GM12878 (cell line): ENCODE measurements around the gene IL10RA. TPM values are rescaled to one million over a fixed set of nuclear protein-coding genes. Genes with fewer than 3 reads are reported as not detected.

ENCODE experiments used
- BHLHE40 ChIP-seq, 2 experiments: fragments of 450-650 bp in 1 of 2; IDR thresholded peaks; 2 replicates each; pipeline ENCODE4 v1.6.1; 2011 to 2017; ENCODE audit warnings: low read depth in 2 of 2, borderline replicate concordance in 1 of 2, improper control_type of control experiment in 1 of 2, low read length in 1 of 2, mild to moderate bottlenecking in 1 of 2
- CHD2 ChIP-seq: IDR thresholded peaks from 2 replicates; pipeline ENCODE4 v1.6.1; 2011; ENCODE audit warnings: low read depth, low read length, improper control_type of control experiment, borderline replicate concordance
- EED ChIP-seq: sonication (generic); IDR thresholded peaks from 2 replicates; pipeline ENCODE4 v1.6.1; 2016; ENCODE audit warnings: antibody characterized with exemption, low read depth
- ETV6 ChIP-seq, 2 experiments: fragments of 450-650 bp in 1 of 2; IDR thresholded peaks in 1 of 2; conservative IDR thresholded peaks in 1 of 2; 2 replicates each; pipeline ENCODE4 v1.6.1; 2014; ENCODE audit warnings: antibody characterized with exemption in 1 of 2, borderline replicate concordance in 1 of 2, low read depth in 1 of 2, mild to moderate bottlenecking in 1 of 2, moderate library complexity in 1 of 2
- GATAD2B ChIP-seq: fragments of 450-650 bp; conservative IDR thresholded peaks from 2 replicates; pipeline ENCODE4 v1.6.1; 2017; ENCODE audit warnings: low read depth, mild to moderate bottlenecking, moderate library complexity
- JUND ChIP-seq: IDR thresholded peaks from 2 replicates; pipeline ENCODE4 v1.6.1; 2012; ENCODE audit warnings: low read depth, mild to moderate bottlenecking, low read length, improper control_type of control experiment, moderate library complexity
- MEF2B ChIP-seq: fragments of 450-650 bp; IDR thresholded peaks from 2 replicates; pipeline ENCODE4 v1.6.1; 2018; ENCODE audit warnings: mild to moderate bottlenecking, moderate library complexity; ENCODE audit not compliant: partially characterized antibody, poor library complexity, severe bottlenecking
- MTA2 ChIP-seq: fragments of 450-650 bp; IDR thresholded peaks from 2 replicates; pipeline ENCODE4 v1.6.1; 2016; ENCODE audit warnings: low read depth, mild to moderate bottlenecking, moderate library complexity
- POLR2AphosphoS2 ChIP-seq: IDR thresholded peaks from 2 replicates; pipeline ENCODE4 v1.6.1; 2011; ENCODE audit warnings: low read depth, mild to moderate bottlenecking, low read length, improper control_type of control experiment, moderate library complexity
- RELA ChIP-seq: fragments of 450-650 bp; IDR thresholded peaks from 2 replicates; pipeline ENCODE4 v1.8.0; 2014; ENCODE audit warnings: borderline replicate concordance; ENCODE audit not compliant: partially characterized antibody
- STAT3 ChIP-seq: IDR thresholded peaks from 2 replicates; pipeline ENCODE4 v1.6.1; 2011; ENCODE audit warnings: low read depth, low read length, improper control_type of control experiment
- WRNIP1 ChIP-seq: IDR thresholded peaks from 2 replicates; pipeline ENCODE4 v1.6.1; 2011; ENCODE audit warnings: low read depth, low read length, improper control_type of control experiment, borderline replicate concordance
- ZNF384 ChIP-seq: IDR thresholded peaks from 2 replicates; pipeline ENCODE4 v1.6.1; 2012; ENCODE audit warnings: low read depth, mild to moderate bottlenecking, low read length, improper control_type of control experiment, borderline replicate concordance
- polyA plus RNA-seq, 11 experiments: library from polyadenylated mRNA; depleted of rRNA in 4 of 11; unstranded in 6 of 11; stranded (reverse) in 5 of 11; fragments of >200 nt; fragmentation: Nextera tagmentation in 4 of 11; fragmentation: Illumina TruSeq in 1 of 11; extraction: Ambion mirVana in 4 of 11; extraction: Trizol in 1 of 11; gene quantifications; 1 replicate in 1 of 11; 2 replicates in 10 of 11; pipeline versions ENCODE4 v1.2.1 to v1.2.3, GENCODE V29; 2011 to 2016; ENCODE audit warnings: inconsistent platforms in 2 of 11, missing spikeins in 2 of 11, low read depth in 1 of 11
- total RNA-seq, 4 experiments: library from RNA; depleted of rRNA in 3 of 4; stranded (reverse); fragments of >200 nt in 3 of 4; fragmentation: Illumina TruSeq in 1 of 4; extraction: Trizol in 1 of 4; gene quantifications; 2 replicates each; pipeline versions ENCODE4 v1.2.1 to v1.2.3, GENCODE V29; 2013 to 2021

The IL10RA gene
- total and polyA plus RNA-seq, 10 of the 15 experiments (the other 5 are each of a cell fraction or from before 2014, with no cell fraction given) = 0.77 to 45.9 (median 9.6) TPM

- TF ChIP-seq MEF2B (peak; percentile 28), POLR2AphosphoS2 (no peak), JUND (no peak), WRNIP1 (no peak), MTA2 (peak; percentile 57; the same call in 1 of the 2 replicates), ETV6 (conservative IDR thresholded peaks at IDR 0.05 in 1 of 2, IDR thresholded peaks at IDR 0.05 in 1 of 2; ENCODE audit: borderline replicate concordance in 1 of 2, low read depth in 1 of 2) (no peak), RELA (peak; percentile 17), BHLHE40 (IDR thresholded peaks at IDR 0.05; ENCODE audit: borderline replicate concordance in 1 of 2, low read depth in 2 of 2, low read length in 1 of 2) (peak in 1 of 2 experiments; percentile 21; a peak in 2 of 4 replicates), EED (0 out of 2 replicates have a peak, but pooled peaks have one; percentile 25), GATAD2B (0 out of 2 replicates have a peak, but pooled peaks have one; percentile 21), STAT3 (no peak), CHD2 (no peak), ZNF384 (no peak)
Measured at GRCh38 chr11:117979481-117980211, 6.5 kb upstream of the IL10RA start (continued).
